GDM1 (cell line): ENCODE data around the gene SPRED1.

Experiments used
- DNase-seq: peaks from one replicate; lab custom pipeline; 2025; lab: John Stamatoyannopoulos, UW

SPRED1 gene

DNA sequence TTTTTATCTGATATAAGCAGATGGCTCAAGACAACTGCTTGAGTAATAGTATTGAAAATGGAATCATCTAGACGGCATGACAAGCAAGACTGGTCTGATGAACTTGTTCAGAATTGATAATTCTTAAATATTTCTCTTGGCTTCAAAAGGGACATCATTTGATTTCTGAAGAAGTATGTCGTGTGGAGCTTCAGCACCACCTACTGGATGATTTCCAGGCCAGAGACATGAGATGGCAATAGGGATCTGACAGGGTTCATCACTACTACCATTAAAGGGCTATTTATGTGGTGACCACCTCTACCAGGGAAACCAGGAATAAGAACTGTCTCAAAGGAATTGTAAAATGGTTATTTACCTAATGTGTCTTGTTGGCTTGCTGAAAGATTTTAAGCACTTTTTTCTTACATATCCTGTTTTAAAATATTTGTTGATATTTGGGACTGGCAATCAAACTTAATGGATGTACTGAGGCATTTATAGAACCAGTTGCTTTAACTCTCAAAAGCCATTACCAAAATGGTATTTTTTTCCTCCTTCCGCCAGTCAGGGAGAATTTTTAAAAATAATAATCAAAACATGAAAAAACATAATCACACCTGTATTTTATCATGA, 101.8 kb downstream of the SPRED1 start:
- DNase-seq: peak; percentile 17

DNA sequence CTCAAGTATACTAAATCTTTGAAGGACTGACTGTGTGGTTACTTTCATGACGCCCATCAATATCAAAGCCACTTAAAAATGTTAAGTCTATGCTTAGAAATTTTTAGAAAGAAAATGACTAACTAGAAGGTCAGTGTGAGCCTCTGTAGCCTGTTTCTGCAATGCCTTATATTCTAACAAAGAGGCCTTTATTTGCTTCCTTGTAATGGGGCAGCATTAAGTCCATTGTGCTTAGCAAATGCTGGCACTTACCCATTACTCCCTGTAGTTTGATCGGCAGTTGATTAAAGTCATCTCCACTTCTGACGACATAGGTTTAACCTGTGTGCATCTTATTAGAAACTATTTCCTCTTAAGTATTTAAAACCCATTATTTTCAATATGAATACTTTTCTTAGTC, 109.7 kb downstream of the SPRED1 start:
- DNase-seq: no peak

DNA sequence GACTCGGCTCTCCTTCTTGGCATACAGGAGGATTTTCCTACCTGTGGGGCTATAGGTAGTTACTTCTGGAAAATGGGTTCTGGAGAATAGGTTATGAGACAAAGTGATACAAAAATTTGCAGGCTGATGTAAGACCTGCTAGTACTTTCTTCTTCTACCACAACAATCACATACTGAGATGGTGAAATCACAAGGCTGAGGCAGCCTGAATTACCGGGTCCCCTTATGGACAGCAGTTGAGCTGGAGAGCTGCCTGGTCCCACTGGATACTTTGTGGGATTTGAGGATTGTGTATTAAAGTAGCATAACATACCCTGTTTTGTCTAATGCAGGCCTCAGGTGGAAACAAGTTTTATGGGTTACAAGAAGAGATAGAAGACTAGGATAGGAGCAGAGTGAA, 114.8 kb downstream of the SPRED1 start:
- DNase-seq: no peak

GRCh38 chr15:38369936-38370478, 117.4 kb downstream of the SPRED1 start:
- no peak for DNase-seq

GRCh38 chr15:38373016-38373415, 120.4 kb downstream of the SPRED1 start:
- no peak for DNase-seq

DNA sequence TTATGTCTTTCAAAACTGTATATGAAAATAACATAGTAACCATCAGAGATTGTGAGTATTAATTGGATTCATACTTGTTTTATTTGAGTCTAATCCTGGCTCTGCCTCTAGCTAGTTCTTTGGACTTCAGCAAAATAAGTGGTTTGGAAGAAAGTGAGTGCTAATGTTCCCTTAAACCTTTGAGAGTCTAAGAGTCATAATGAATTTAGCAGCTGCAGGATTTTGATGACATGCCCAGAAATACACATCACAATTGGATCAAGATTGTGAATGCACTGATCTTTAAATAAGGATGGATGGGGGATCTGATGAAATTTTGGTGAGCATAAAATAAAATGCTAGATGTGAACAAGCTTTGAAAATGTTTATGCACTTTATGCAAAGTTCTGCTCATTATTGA, 121.4 kb downstream of the SPRED1 start:
- no peak for DNase-seq

DNA sequence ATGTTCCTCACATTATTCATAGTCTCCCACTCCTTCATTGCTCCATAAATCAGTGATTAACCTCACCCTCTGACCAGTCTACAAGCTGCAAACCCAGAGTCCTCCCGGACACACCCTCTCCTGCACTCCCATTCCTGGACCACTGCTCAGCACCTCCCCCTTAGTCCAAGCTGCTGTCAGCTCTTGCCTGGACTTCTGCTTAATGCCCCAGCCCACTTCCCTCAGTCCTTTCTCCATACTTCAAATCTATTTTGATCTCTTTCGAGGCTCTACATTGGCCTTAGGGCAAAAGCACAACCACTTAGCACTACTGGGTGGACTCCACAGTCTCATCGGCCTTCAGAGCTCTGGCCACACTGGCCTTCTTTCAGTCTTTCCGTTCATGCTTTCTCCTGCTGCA, 121.9 kb downstream of the SPRED1 start:
- no peak for DNase-seq

- DNase-seq: no peak
These were observed 123.4 kb downstream of the SPRED1 start for GRCh38 chr15:38376081-38376480.

DNA sequence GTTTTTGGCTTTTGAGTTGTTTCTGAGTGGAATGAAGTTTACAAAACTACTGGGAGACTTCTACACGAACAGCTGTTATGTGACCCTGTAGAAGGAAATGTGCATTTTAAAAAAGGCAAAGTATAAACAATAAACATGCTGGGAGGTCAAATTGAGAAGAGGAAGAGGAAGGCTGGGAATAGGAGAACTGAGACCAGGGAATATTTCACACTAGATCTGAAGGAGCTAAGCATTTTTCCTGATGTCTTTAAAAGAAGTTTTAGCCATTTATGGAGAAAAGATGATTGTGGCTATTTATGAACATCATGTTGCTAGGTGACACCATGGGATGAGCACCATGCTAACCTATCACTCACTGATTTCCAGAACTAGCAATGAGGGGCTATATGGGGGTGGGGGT, 125.0 kb downstream of the SPRED1 start:
- DNase-seq: no peak

DNA sequence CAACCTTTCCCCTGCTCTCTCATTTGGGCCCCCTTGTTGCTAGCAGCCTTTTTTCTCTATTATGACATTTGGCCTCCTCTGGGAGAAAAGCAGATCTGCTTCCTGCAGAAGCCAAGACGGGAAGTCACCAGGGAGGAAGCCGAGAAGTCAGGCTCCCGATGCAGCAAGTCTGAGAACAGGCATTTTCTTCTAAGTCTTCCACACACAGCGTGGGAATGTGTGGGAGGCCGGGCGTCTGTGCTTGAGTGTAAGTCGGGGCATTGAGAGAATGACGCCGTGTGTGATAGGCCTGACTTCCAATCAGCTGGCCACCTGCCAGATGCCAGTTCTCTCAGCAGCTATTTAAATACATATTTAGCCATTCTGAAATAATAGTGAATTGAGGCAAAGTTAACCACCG, 125.5 kb downstream of the SPRED1 start:
- peak; percentile 6 for DNase-seq

- DNase-seq: peak; percentile 2
These were observed 137.4 kb downstream of the SPRED1 start for GRCh38 chr15:38389924-38390542.

- DNase-seq: no peak
These were observed 138.6 kb downstream of the SPRED1 start for GRCh38 chr15:38391191-38391590.

- DNase-seq: no peak
These were observed 145.5 kb downstream of the SPRED1 start for GRCh38 chr15:38398134-38398533.

GRCh38 chr15:38401106-38401505, 148.5 kb downstream of the SPRED1 start:
- no peak for DNase-seq

DNA sequence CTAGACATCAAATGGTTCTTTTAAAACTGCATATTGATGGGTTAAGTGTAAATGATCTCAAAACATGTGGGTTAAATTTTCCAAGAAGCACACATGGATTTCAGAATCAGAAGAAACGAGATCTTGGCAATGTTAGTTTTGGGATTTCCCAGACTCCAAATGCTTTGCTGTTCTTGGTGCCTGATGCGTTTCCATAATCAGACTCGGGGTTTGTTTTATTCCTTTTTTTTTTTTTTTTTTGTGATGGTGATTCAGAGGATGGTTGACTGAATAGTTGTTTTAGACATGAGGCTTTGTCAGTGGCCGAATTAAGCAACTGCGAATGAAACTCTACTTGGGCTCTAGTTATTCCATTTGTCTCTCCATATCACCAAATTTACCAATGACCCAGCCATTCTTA, 149.1 kb downstream of the SPRED1 start:
- no peak for DNase-seq

GRCh38 chr15:38406436-38406835, 153.8 kb downstream of the SPRED1 start:
- no peak for DNase-seq
